Breast epithelium (tissue), 3 donors: ENCODE data around the gene TANC1.

Experiments used
- CTCF ChIP-seq, 3 donors: fragments of 450-650 bp; IDR thresholded peaks; one replicate each; pipeline ENCODE4 v1.5.1; 2016 to 2017; ENCODE audit warnings: antibody characterized with exemption in 3 of 3, mild to moderate bottlenecking in 3 of 3, moderate library complexity in 3 of 3
- POLR2A ChIP-seq: fragments of 450-650 bp; IDR thresholded peaks from one replicate; pipeline ENCODE4 v1.6.1; 2016; ENCODE audit warnings: antibody characterized with exemption, mild to moderate bottlenecking, moderate library complexity
- POLR2AphosphoS5 ChIP-seq, 3 donors: sonication (generic); formaldehyde crosslinking; IDR thresholded peaks; one replicate each; pipeline ENCODE4 v1.6.1; 2017; ENCODE audit warnings: antibody characterized with exemption in 3 of 3

GRCh38 chr2:159060518-159060917 lies 92.1 kb downstream of the TANC1 start:
- TF ChIP-seq CTCF (IDR thresholded peaks at IDR 0.05) (no peak), POLR2AphosphoS5 (IDR thresholded peaks at IDR 0.05) (no peak), POLR2A (no peak)
